Fibroblast of lung (primary cell): ENCODE data around the gene XRCC4.

Experiments used
- CTCF ChIP-seq, 2 donors: IDR thresholded peaks in 1 of 2; conservative IDR thresholded peaks in 1 of 2; 1 replicate in 1 of 2; 2 replicates in 1 of 2; pipeline ENCODE4 v1.5.1; 2011 to 2012; ENCODE audit warnings: low read length in 2 of 2, control low read depth in 1 of 2, inconsistent platforms in 1 of 2, low read depth in 1 of 2, mild to moderate bottlenecking in 1 of 2
- EZH2 ChIP-seq: IDR thresholded peaks from 2 replicates; pipeline ENCODE4 v1.5.1; 2012; ENCODE audit warnings: low read length, control low read depth, mild to moderate bottlenecking; ENCODE audit errors: missing control alignments

- TF ChIP-seq CTCF (conservative IDR thresholded peaks at IDR 0.05 in 1 of 2, IDR thresholded peaks at IDR 0.05 in 1 of 2; ENCODE audit: low read depth in 1 of 2, low read length in 2 of 2): no peak
- no peak for TF ChIP-seq EZH2
Observed at GRCh38 chr5:83255268-83255667, 177.9 kb downstream of the XRCC4 start.
